Measurements from ENCODE around the gene TREML4.

- TF ChIP-seq CTCF (IDR thresholded peaks at IDR 0.05; ENCODE audit: low read depth, low read length) (no peak), POLR2A (IDR thresholded peaks at IDR 0.05; ENCODE audit: extremely low read depth, insufficient read length) (no peak), MYC (IDR thresholded peaks at IDR 0.05; ENCODE audit: low read depth, low read length) (no peak)
These were observed 30.9 kb upstream of the TREML4 start for GRCh38 chr6:41197234-41197633.

All from NB4 (cell line).